GM19324 (cell line): ENCODE data around the gene PGA4.
"Not testable (repeated sequence)": the region's sequence is repeated elsewhere in the genome, so short reads cannot be mapped to it uniquely, and the experiment has no call there.

Source experiments
- ATAC-seq: cut with Tn5 transposase; IDR thresholded peaks from one replicate; pipeline ENCODE4 v1.9.1; 2021; ENCODE audit warnings: mild to moderate bottlenecking, moderate library complexity; ENCODE audit not compliant: unreplicated experiment, low FRiP score

Gene PGA4

GRCh38 chr11:61222047-61222446, at the start of gene PGA4:
Gene PGA4 (plus strand): TSS chr11:61222347. CDS start chr11:61222401, 54 bp downstream.
- ATAC-seq = not testable (repeated sequence)

- ATAC-seq = no peak
These were observed 49.8 kb upstream of the PGA4 start for GRCh38 chr11:61172356-61172755.

GRCh38 chr11:61172888-61173287, 49.3 kb upstream of the PGA4 start:
- ATAC-seq = no peak

GRCh38 chr11:61173456-61173855, 48.7 kb upstream of the PGA4 start:
- no peak for ATAC-seq

GRCh38 chr11:61174273-61174672, 47.9 kb upstream of the PGA4 start:
- no peak for ATAC-seq

- ATAC-seq = no peak
These were observed 47.2 kb upstream of the PGA4 start for GRCh38 chr11:61174949-61175348.

- no peak for ATAC-seq
These were observed 45.7 kb upstream of the PGA4 start for GRCh38 chr11:61176446-61176845.

GRCh38 chr11:61180205-61180604, 41.9 kb upstream of the PGA4 start:
- not testable (repeated sequence) for ATAC-seq

- no peak for ATAC-seq
These were observed 40.7 kb upstream of the PGA4 start for GRCh38 chr11:61181489-61181888.

- ATAC-seq = no peak
These were observed 38.5 kb upstream of the PGA4 start for GRCh38 chr11:61183645-61184044.

- ATAC-seq = no peak
These were observed 35.6 kb upstream of the PGA4 start for GRCh38 chr11:61186504-61186903.

- ATAC-seq = no peak
These were observed 34.5 kb upstream of the PGA4 start for GRCh38 chr11:61187505-61188130.

GRCh38 chr11:61189933-61190332, 32.2 kb upstream of the PGA4 start:
- ATAC-seq = no peak

GRCh38 chr11:61193596-61193995, 28.6 kb upstream of the PGA4 start:
- no peak for ATAC-seq

GRCh38 chr11:61194169-61194671, 27.9 kb upstream of the PGA4 start:
- no peak for ATAC-seq

GRCh38 chr11:61194981-61195695, 27.0 kb upstream of the PGA4 start:
- ATAC-seq = no peak

- ATAC-seq = no peak
These were observed 26.4 kb upstream of the PGA4 start for GRCh38 chr11:61195719-61196118.

- ATAC-seq = no peak
These were observed 23.8 kb upstream of the PGA4 start for GRCh38 chr11:61198361-61198760.

GRCh38 chr11:61198948-61199523, 23.1 kb upstream of the PGA4 start:
- no peak for ATAC-seq

- no peak for ATAC-seq
These were observed 20.7 kb upstream of the PGA4 start for GRCh38 chr11:61201476-61201875.

- ATAC-seq = not testable (repeated sequence)
These were observed 19.0 kb upstream of the PGA4 start, which contains the start of gene PGA3 for GRCh38 chr11:61202950-61203746. Gene PGA3 (plus strand): TSS chr11:61203515. CDS start chr11:61203565, 50 bp downstream.
